ENCODE measurements around the gene DEDD. TPM values are rescaled to one million over a fixed set of nuclear protein-coding genes. Genes with fewer than 3 reads are reported as not detected.

Gene DEDD
- polyA plus RNA-seq, 1 of the 3 experiments (the other 2 are of a cell fraction), result 45.0 TPM

DNA sequence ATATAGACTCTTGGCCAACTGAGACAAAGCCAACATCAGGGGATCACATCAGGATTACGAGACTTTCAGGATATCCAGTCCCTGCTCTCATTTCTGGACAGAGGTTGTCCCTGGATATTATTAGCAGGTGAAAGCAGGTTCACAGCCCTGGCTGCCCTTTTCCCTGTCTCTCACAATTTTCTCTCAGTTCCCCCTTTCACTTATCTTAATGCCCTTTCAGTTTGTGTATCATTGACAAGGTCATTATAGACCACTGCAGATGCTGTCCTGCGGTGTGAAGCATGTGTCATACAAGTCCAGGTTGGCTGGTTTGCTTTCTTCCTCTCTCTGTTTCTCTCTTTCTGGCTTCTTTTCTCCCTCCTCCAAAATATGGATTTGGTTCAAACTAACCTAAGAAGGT lies 36.5 kb downstream of the DEDD start (continued):
- TF ChIP-seq CHD2 (IDR thresholded peaks at IDR 0.05; ENCODE audit: low read length, partially characterized antibody) (no peak), NFIC (IDR thresholded peaks at IDR 0.05; ENCODE audit: borderline replicate concordance) (no peak)
- TF ChIP-seq, protein P1, sequence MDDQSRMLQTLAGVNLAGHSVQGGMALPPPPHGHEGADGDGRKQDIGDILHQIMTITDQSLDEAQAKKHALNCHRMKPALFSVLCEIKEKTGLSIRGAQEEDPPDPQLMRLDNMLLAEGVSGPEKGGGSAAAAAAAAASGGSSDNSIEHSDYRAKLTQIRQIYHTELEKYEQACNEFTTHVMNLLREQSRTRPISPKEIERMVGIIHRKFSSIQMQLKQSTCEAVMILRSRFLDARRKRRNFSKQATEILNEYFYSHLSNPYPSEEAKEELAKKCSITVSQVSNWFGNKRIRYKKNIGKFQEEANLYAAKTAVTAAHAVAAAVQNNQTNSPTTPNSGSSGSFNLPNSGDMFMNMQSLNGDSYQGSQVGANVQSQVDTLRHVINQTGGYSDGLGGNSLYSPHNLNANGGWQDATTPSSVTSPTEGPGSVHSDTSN (IDR thresholded peaks at IDR 0.05), result no peak
- TF ChIP-seq, protein P2, sequence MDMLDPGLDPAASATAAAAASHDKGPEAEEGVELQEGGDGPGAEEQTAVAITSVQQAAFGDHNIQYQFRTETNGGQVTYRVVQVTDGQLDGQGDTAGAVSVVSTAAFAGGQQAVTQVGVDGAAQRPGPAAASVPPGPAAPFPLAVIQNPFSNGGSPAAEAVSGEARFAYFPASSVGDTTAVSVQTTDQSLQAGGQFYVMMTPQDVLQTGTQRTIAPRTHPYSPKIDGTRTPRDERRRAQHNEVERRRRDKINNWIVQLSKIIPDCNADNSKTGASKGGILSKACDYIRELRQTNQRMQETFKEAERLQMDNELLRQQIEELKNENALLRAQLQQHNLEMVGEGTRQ (IDR thresholded peaks at IDR 0.05; ENCODE audit: borderline replicate concordance, low read depth, low read length), result no peak
- TF ChIP-seq, protein P3, sequence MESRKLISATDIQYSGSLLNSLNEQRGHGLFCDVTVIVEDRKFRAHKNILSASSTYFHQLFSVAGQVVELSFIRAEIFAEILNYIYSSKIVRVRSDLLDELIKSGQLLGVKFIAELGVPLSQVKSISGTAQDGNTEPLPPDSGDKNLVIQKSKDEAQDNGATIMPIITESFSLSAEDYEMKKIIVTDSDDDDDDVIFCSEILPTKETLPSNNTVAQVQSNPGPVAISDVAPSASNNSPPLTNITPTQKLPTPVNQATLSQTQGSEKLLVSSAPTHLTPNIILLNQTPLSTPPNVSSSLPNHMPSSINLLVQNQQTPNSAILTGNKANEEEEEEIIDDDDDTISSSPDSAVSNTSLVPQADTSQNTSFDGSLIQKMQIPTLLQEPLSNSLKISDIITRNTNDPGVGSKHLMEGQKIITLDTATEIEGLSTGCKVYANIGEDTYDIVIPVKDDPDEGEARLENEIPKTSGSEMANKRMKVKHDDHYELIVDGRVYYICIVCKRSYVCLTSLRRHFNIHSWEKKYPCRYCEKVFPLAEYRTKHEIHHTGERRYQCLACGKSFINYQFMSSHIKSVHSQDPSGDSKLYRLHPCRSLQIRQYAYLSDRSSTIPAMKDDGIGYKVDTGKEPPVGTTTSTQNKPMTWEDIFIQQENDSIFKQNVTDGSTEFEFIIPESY (IDR thresholded peaks at IDR 0.05; ENCODE audit: borderline replicate concordance, low read depth), result no peak

DNA sequence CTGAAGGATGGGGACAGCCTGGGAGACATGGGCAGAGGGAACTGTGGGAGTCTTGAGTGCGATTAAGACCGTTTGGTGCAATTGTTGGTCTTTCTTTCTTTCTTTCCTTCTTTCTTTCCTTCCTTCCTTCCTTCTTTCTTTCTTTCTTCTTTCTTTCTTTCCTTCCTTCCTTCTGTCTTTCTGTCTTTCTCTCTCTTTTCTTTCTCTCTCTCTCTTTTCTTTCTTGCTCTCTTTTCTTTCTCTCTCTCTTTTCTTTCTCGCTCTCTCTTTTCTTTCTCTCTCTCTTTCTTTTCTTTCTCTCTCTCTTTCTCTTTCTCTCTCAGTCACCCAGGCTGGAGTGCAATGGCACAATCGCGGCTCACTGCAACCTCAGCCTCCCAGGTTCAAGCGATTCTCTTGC lies 37.2 kb downstream of the DEDD start:
- no peaks in the 10 kb centered on the region for H3K27me3 ChIP-seq (ENCODE audit: insufficient read depth)
- no peaks in the 10 kb centered on the region for H3K9me2 ChIP-seq
- H3K79me2 ChIP-seq (ENCODE audit: insufficient read depth), result no peaks in the 10 kb centered on the region
- H3K36me3 ChIP-seq (replicated peaks in 1 of 2; ENCODE audit: control insufficient read depth in 1 of 2, insufficient read depth in 2 of 2, low read length in 1 of 2), result peaks cover 4 to 12% of the 10 kb centered on the region in 2 experiments
- WGBS (ENCODE audit: low lambda C conversion rate), result 73% methylated on average over 6 of the region's 6 CpGs
- H4K20me1 ChIP-seq (ENCODE audit: insufficient read depth), result no peaks in the 10 kb centered on the region
- H3K9me3 ChIP-seq, result no peaks in the 10 kb centered on the region
- H2AFZ ChIP-seq (ENCODE audit: low read depth), result no peak overlapping the region
- TF ChIP-seq FOXM1 (IDR thresholded peaks at IDR 0.05; ENCODE audit: low read depth) (no peak), YY1 (IDR thresholded peaks at IDR 0.05; ENCODE audit: low read depth) (no peak)
- ChIA-PET CTCF (interaction anchor here (4.0 to 8.2 kb wide), 2 partner anchors 17 to 105 kb away, joined by 21 to 198 read pairs; partner anchors contain the start of genes ARHGAP30 and NECTIN4), POLR2A (no interaction called here)
- DNase-seq, result no peak
- no peak overlapping the region for H3K4me3 ChIP-seq (ENCODE audit: low read depth in 2 of 2, low read length in 1 of 2)
- no peak overlapping the region for H3K27ac ChIP-seq (ENCODE audit: low read depth in 2 of 2, low read length in 1 of 2)
- H3K9ac ChIP-seq, result no peak overlapping the region
- H3K4me2 ChIP-seq, result no peak overlapping the region
- H3K4me1 ChIP-seq (ENCODE audit: control insufficient read depth in 1 of 2, insufficient read depth in 2 of 2, low read depth in 1 of 2, low read length in 1 of 2), result peaks cover 6 to 7% of the 10 kb centered on the region in 2 experiments; a peak in 1 of 4 replicates
- peaks cover 19% of the 10 kb centered on the region for H3F3A ChIP-seq (replicated peaks; ENCODE audit: insufficient read depth)

DNA sequence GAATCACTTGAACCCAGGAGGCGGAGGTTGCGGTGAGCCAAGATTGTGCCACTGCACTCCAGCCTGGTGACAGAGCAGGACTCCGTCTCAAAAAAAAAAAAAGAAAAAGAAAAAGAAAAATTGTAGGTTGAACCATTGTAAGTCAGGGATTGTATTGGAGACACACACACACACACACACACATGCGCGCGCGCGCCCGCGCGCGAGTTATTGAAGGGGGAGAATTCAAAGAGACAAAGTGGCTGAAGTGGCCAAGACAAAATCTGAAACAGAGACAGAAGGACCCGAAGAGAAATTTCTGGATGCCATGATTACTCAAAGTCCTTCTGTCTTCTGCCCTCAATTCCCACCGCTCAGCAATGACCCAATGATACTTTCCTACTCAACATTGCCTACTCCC lies 38.0 kb downstream of the DEDD start:
- Histone ChIP-seq H3K27me3 (ENCODE audit: insufficient read depth) (no peaks in the 10 kb centered on the region), H3K79me2 (ENCODE audit: insufficient read depth) (no peaks in the 10 kb centered on the region), H3F3A (replicated peaks; ENCODE audit: insufficient read depth) (peaks cover 11% of the 10 kb centered on the region), H3K27ac (ENCODE audit: low read depth in 2 of 2, low read length in 1 of 2) (no peak overlapping the region), H3K36me3 (replicated peaks in 1 of 2; ENCODE audit: control insufficient read depth in 1 of 2, insufficient read depth in 2 of 2, low read length in 1 of 2) (peaks cover 0 to 4% of the 10 kb centered on the region in 2 experiments), H3K9me2 (no peaks in the 10 kb centered on the region), H3K9ac (no peak overlapping the region), H3K4me2 (no peak overlapping the region), H2AFZ (ENCODE audit: low read depth) (no peak overlapping the region), H3K4me1 (ENCODE audit: control insufficient read depth in 1 of 2, insufficient read depth in 2 of 2, low read depth in 1 of 2, low read length in 1 of 2) (peaks cover 6 to 7% of the 10 kb centered on the region in 2 experiments; a peak in 1 of 4 replicates), H3K9me3 (no peaks in the 10 kb centered on the region), H4K20me1 (ENCODE audit: insufficient read depth) (no peaks in the 10 kb centered on the region), H3K4me3 (ENCODE audit: low read depth in 2 of 2, low read length in 1 of 2) (no peak overlapping the region)
- TF ChIP-seq GATA2 (CRISPR knock-in tag; IDR thresholded peaks at IDR 0.05), result no peak
- no peak for TF ChIP-seq MEF2A (IDR thresholded peaks at IDR 0.05; ENCODE audit: borderline replicate concordance, low read depth)
- no peak for TF ChIP-seq TCF12 (IDR thresholded peaks at IDR 0.05)
- TF ChIP-seq POLR2AphosphoS5 (IDR thresholded peaks at IDR 0.05; ENCODE audit: low read depth, low read length), result no peak
- TF ChIP-seq FOSL2 (IDR thresholded peaks at IDR 0.05; ENCODE audit: borderline replicate concordance, low read depth), result no peak
- TF ChIP-seq RFX5 (IDR thresholded peaks at IDR 0.05; ENCODE audit: low read length), result no peak
- no peak for TF ChIP-seq CHD2 (IDR thresholded peaks at IDR 0.05; ENCODE audit: low read length, partially characterized antibody)
- TF ChIP-seq EP300 (IDR thresholded peaks at IDR 0.05; ENCODE audit: borderline replicate concordance in 1 of 2, low read depth in 1 of 2, low read length in 1 of 2), result no peak
- TF ChIP-seq, protein P4, sequence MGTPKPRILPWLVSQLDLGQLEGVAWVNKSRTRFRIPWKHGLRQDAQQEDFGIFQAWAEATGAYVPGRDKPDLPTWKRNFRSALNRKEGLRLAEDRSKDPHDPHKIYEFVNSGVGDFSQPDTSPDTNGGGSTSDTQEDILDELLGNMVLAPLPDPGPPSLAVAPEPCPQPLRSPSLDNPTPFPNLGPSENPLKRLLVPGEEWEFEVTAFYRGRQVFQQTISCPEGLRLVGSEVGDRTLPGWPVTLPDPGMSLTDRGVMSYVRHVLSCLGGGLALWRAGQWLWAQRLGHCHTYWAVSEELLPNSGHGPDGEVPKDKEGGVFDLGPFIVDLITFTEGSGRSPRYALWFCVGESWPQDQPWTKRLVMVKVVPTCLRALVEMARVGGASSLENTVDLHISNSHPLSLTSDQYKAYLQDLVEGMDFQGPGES (IDR thresholded peaks at IDR 0.05; ENCODE audit: low read depth, low read length), result no peak
- no peak for TF ChIP-seq FOXJ3 (CRISPR knock-in tag; IDR thresholded peaks at IDR 0.05)
- no peak for TF ChIP-seq RXRA (IDR thresholded peaks at IDR 0.05; ENCODE audit: borderline replicate concordance, low read depth)
- POLR2A ChIA-PET, result no interaction called here
- CTCF ChIA-PET, result interaction anchor here (8.2 kb wide), 1 partner anchor 16 kb away, joined by 198 read pairs; the partner anchor contains the start of genes ARHGAP30 and NECTIN4
- WGBS (ENCODE audit: low lambda C conversion rate), result 85% methylated on average over 14 of the region's 14 CpGs
- DNase-seq, result no peak
